ENCODE results near the gene AFAP1.

The AFAP1 gene

DNA sequence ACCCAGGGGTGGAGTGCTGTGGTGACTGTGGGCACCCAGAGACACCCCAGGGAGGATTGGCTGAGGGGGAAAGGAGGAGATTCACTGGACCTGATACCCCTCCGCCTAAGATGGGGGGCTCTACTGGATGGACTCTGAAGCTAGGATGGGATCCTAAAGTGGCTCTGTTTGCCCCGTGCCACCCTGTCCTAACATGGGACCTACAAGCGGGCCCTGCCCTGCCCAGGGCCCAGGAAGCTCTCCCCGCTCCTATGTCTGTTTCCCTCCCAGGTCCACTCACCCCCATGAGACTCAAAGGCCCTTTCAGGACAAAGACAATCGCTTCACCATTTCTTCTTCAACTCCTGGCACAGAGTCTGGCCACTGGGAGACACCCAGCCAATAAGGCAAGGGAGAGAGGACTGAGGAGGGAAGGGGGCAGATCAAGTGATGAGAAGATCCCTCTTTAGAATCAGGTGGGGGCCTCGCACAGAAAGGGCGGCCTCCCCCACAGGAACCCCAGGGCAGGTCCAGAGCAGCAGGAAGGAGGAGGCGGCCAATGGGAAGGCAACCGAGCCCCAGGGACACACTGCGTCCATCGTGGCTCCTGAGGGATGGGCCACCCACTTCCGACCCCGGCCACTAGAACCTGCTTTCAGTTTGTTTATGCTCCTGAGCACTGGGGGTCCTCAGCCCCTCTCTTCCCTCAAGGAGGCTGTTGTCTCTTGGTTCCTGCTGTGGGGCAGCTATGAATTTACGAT, 155.4 kb downstream of the AFAP1 start:
- TF ChIP-seq, protein P1, sequence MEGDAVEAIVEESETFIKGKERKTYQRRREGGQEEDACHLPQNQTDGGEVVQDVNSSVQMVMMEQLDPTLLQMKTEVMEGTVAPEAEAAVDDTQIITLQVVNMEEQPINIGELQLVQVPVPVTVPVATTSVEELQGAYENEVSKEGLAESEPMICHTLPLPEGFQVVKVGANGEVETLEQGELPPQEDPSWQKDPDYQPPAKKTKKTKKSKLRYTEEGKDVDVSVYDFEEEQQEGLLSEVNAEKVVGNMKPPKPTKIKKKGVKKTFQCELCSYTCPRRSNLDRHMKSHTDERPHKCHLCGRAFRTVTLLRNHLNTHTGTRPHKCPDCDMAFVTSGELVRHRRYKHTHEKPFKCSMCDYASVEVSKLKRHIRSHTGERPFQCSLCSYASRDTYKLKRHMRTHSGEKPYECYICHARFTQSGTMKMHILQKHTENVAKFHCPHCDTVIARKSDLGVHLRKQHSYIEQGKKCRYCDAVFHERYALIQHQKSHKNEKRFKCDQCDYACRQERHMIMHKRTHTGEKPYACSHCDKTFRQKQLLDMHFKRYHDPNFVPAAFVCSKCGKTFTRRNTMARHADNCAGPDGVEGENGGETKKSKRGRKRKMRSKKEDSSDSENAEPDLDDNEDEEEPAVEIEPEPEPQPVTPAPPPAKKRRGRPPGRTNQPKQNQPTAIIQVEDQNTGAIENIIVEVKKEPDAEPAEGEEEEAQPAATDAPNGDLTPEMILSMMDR (IDR thresholded peaks at IDR 0.05; ENCODE audit: control insufficient read depth, extremely low read depth, insufficient read depth): no peak
- DNase-seq (ENCODE audit: low read depth): no peak
- no peak overlapping the region for H3K4me3 ChIP-seq (ENCODE audit: low read depth, low read length)

DNA sequence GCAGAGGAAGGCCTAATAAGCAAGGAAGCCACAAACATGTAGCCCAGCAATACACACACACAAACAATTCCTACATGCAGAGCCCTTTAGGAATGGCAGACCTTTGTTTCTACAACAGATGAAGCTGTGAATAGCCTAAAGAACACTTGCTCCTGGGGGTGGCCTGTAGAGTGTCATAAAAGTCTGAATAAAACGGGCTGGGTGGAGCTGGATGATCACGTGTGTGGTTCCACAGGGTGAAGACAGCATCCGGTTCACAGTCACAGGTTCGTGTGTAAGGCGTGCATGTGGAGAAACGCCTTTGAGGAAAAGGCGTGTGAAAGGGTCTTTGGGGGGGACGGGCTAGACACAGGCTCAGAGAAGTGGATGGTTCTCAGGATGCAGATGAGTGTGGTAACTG, 156.1 kb downstream of the AFAP1 start:
- TF ChIP-seq, protein P1 (IDR thresholded peaks at IDR 0.05; ENCODE audit: control insufficient read depth, extremely low read depth, insufficient read depth): no peak
- DNase-seq (ENCODE audit: low read depth): no peak
- H3K4me3 ChIP-seq (ENCODE audit: low read depth, low read length): no peak overlapping the region

DNA sequence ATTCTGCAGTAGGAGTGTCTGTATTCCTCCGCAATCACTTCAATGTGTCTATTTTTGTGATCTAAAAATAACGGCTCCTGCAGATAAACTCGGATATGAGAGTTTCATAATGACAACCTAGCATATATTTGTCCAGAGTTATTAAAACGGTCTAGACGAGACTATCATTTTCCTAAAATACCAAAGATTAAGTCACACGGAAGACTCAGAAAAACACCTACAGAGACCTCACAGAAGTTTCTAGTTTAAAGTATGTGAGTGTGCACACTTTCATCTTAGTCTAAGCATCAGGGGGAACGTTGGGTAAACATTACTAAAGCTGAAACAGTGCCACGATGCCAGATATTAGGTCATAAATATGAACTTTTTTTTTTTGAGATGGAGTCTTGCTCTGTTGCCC, 156.9 kb downstream of the AFAP1 start:
- DNase-seq (ENCODE audit: low read depth): no peak
- TF ChIP-seq, protein P1 (IDR thresholded peaks at IDR 0.05; ENCODE audit: control insufficient read depth, extremely low read depth, insufficient read depth): no peak

DNA sequence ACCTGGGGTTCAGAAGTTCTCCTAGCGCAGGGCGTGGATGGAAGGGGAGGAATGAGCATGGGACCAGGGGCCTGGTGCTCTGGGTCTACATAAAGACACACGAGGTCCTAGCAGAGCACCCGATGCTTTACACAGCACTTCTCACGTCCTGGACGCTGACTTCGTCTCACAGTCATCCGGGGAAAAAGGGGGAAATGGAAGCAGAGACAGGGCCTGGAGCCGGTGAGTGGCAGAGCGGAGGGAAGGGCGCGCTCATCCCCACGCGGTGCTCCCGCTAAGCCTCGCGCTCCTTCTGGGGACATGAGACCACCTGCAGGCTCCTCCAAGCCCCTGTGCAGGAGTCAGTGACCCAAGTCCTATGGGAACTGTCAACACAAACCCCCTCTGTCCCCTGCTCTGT, 157.7 kb downstream of the AFAP1 start:
- no peak for DNase-seq (ENCODE audit: low read depth)
- TF ChIP-seq, protein P1 (IDR thresholded peaks at IDR 0.05; ENCODE audit: control insufficient read depth, extremely low read depth, insufficient read depth): no peak
- no peak overlapping the region for H3K4me3 ChIP-seq (ENCODE audit: low read depth, low read length)

More for the DNA sequence above, 156.9 kb downstream of the AFAP1 start:
- no peak overlapping the region for H3K4me3 ChIP-seq (ENCODE audit: low read depth, low read length)

DNA sequence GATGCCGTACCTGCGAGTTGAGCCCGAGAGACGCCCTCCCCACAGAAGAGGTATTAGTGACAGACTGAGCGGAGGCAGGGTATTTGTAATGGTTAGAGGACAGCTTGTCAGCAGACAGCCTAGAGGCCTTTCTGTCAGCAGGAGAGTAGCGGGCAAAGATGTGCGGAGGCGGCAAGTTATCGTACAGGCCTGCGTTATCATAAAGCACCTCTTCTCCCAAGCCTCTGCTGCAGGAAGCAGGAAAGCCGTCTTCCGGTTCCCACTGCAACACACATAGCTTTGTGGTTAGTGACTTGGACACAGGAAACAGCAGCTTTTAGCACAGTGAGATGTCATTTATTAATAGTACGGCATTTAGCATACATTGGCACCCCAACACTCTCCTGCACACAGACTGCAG, 158.3 kb downstream of the AFAP1 start:
- no peak overlapping the region for H3K4me3 ChIP-seq (ENCODE audit: low read depth, low read length)
- DNase-seq (ENCODE audit: low read depth): no peak
- TF ChIP-seq, protein P1 (IDR thresholded peaks at IDR 0.05; ENCODE audit: control insufficient read depth, extremely low read depth, insufficient read depth): no peak

DNA sequence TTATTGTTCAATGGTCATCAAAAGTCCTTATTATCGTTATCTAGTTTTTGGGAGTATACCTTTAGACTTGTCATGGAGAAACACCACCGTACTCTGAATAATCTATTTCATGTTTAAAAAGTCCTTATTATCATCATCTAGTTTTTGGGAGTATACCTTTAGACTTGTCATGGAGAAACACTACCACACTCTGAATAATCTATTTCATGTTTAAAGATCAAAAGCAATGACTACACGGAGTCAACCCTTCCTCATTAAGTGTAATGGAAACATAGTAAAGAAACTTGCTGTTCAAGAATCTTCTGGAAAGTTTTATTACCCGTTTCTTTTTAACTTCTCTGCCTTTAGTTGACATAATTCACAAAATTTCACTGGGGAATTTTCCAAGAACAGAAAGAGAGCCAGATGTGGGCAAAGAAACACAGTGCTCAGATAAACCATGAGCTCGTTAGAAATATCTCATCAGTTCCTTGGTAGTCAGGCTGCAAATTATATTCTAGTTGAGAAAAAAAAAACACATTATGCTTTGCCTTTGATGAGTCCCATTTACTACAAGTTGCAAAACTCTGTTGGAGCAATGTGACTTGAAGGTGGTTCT, 158.8 kb downstream of the AFAP1 start:
- TF ChIP-seq, protein P1 (IDR thresholded peaks at IDR 0.05; ENCODE audit: control insufficient read depth, extremely low read depth, insufficient read depth): no peak
- H3K4me3 ChIP-seq (ENCODE audit: low read depth, low read length): no peak overlapping the region
- DNase-seq (ENCODE audit: low read depth): no peak

DNA sequence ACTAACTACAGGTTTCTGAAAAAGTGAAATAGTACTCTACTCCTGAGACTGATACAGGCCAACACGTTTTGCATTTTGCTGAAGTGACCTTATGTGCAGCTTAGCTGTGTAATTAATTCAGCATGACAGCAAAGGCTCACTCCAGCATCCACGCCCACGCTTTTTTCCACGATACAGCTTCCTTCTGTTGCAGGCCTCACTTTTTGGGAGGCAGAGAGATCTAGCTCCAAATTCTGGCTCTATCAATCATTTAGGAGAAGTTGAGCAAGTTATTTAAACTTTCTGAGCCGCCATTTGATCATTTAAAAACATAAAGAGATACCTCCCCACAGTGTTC, 160.3 kb downstream of the AFAP1 start:
- DNase-seq (ENCODE audit: low read depth): no peak
- TF ChIP-seq, protein P1 (IDR thresholded peaks at IDR 0.05; ENCODE audit: control insufficient read depth, extremely low read depth, insufficient read depth): no peak
- no peak overlapping the region for H3K4me3 ChIP-seq (ENCODE audit: low read depth, low read length)

Data from LNCaP clone FGC (cell line).